MCF 10A (cell line): Measurements from ENCODE around the gene HS6ST1. TPM values are rescaled to one million over a fixed set of nuclear protein-coding genes. Genes with fewer than 3 reads are reported as not detected.

Experiments
- BruUV-seq: library from RNA; stranded (reverse); fragments of 400-500 nt; replicated peaks from 2 replicates; lab custom pipeline; 2021; lab: Mats Ljungman, UMichigan
- CTCF ChIA-PET: fragments of 300-600 bp; sonication (Branson Sonifier 250); formaldehyde crosslinking; extraction: SDS; loops from one replicate; lab custom pipeline; 2021; ENCODE audit warnings: antibody characterized with exemption, inconsistent platforms; lab: Yijun Ruan, JAX
- POLR2A ChIA-PET: fragments of 300-600, 350-650 bp; sonication (Branson Sonifier 250); formaldehyde crosslinking; extraction: SDS; loops from one replicate; lab custom pipeline; 2020; ENCODE audit warnings: antibody characterized with exemption, inconsistent platforms; lab: Yijun Ruan, JAX
- DNase-seq: peaks from one replicate; pipeline ENCODE4 v3.0.0-alpha.2; 2018; ENCODE audit not compliant: unreplicated experiment
- H3K27ac Mint-ChIP-seq: one replicate; pipeline ENCODE4 v1.8.0; 2022; ENCODE audit warnings: mild to moderate bottlenecking, low read depth, mixed read lengths; ENCODE audit not compliant: unreplicated experiment
- H3K27me3 Mint-ChIP-seq: one replicate; pipeline ENCODE4 v1.8.0; 2022; ENCODE audit warnings: mixed read lengths; ENCODE audit not compliant: insufficient read depth, unreplicated experiment
- H3K36me3 Mint-ChIP-seq: one replicate; pipeline ENCODE4 v1.8.0; 2022; ENCODE audit warnings: mild to moderate bottlenecking, moderate library complexity, mixed read lengths; ENCODE audit not compliant: insufficient read depth, unreplicated experiment
- H3K4me1 Mint-ChIP-seq: one replicate; pipeline ENCODE4 v1.8.0; 2022; ENCODE audit warnings: mixed read lengths; ENCODE audit not compliant: insufficient read depth, unreplicated experiment
- H3K4me3 Mint-ChIP-seq: one replicate; pipeline ENCODE4 v1.8.0; 2022; ENCODE audit warnings: mild to moderate bottlenecking, moderate library complexity, mixed read lengths; ENCODE audit not compliant: unreplicated experiment
- H3K9me3 Mint-ChIP-seq: one replicate; pipeline ENCODE4 v1.8.0; 2022; ENCODE audit warnings: mixed read lengths; ENCODE audit not compliant: unreplicated experiment
- CTCF ChIP-seq: fragments of 200-600 bp; IDR thresholded peaks from one replicate; pipeline ENCODE4 v1.8.0; 2022; ENCODE audit warnings: antibody characterized with exemption, mild to moderate bottlenecking; ENCODE audit not compliant: unreplicated experiment
- intact Hi-C: fragments of 100-400 bp; cut with micrococcal nuclease; formaldehyde crosslinking; loops from 2 replicates; pipeline ENCODE4 v1.14.1; 2022
- total RNA-seq: library from RNA; stranded (reverse); gene quantifications from 2 replicates; pipeline ENCODE4 v1.2.3, GENCODE V29; 2022

HS6ST1 gene
- total RNA-seq, 1 experiment from 2014 or later: 9.6 TPM

GRCh38 chr2:128273469-128274081, 45.1 kb downstream of the HS6ST1 start:
- Mint-ChIP-seq H3K36me3 (peaks cover 17% of the 10 kb centered on the region), H3K4me3 (no peak overlapping the region), H3K9me3 (peaks cover 5% of the 10 kb centered on the region), H3K27ac (no peak overlapping the region), H3K4me1 (no peaks in the 10 kb centered on the region), H3K27me3 (no peaks in the 10 kb centered on the region)
- CTCF ChIA-PET: no interaction called here
- BruUV-seq: no TSS peak
- no peak for TF ChIP-seq CTCF
- POLR2A ChIA-PET: no interaction called here
- DNase-seq: no peak
- intact Hi-C loops: no loop called here

GRCh38 chr2:128272601-128273468, 45.8 kb downstream of the HS6ST1 start:
- no peak for TF ChIP-seq CTCF
- Mint-ChIP-seq H3K4me1 (no peaks in the 10 kb centered on the region), H3K27ac (no peak overlapping the region), H3K27me3 (no peaks in the 10 kb centered on the region), H3K4me3 (no peak overlapping the region), H3K36me3 (peaks cover 20% of the 10 kb centered on the region), H3K9me3 (peaks cover 5% of the 10 kb centered on the region)
- ChIA-PET POLR2A (interaction anchor here (0.7 kb wide), 1 partner anchor 12 kb away, joined by 3 read pairs; no protein-coding TSS in a partner anchor), CTCF (interaction anchor here (0.6 kb wide), 1 partner anchor 9 kb away, joined by 3 read pairs; no protein-coding TSS in a partner anchor)
- intact Hi-C loops: no loop called here
- DNase-seq: no peak
- no TSS peak for BruUV-seq

GRCh38 chr2:128271911-128272600, 46.6 kb downstream of the HS6ST1 start:
- H3K9me3 Mint-ChIP-seq: peaks cover 5% of the 10 kb centered on the region
- H3K4me3 Mint-ChIP-seq: no peak overlapping the region
- DNase-seq: no peak
- H3K27me3 Mint-ChIP-seq: no peaks in the 10 kb centered on the region
- H3K27ac Mint-ChIP-seq: no peak overlapping the region
- ChIA-PET POLR2A (interaction anchor here (0.7 kb wide), 1 partner anchor 12 kb away, joined by 3 read pairs; no protein-coding TSS in a partner anchor), CTCF (interaction anchor here (0.6 kb wide), 2 partner anchors 9 to 568 kb away, joined by 3 read pairs; no protein-coding TSS in a partner anchor)
- no peak for TF ChIP-seq CTCF
- H3K4me1 Mint-ChIP-seq: no peaks in the 10 kb centered on the region
- no TSS peak for BruUV-seq
- intact Hi-C loops: no loop called here
- H3K36me3 Mint-ChIP-seq: peaks cover 20% of the 10 kb centered on the region

GRCh38 chr2:128271597-128271910, 47.1 kb downstream of the HS6ST1 start:
- Mint-ChIP-seq H3K27me3 (no peaks in the 10 kb centered on the region), H3K4me3 (no peak overlapping the region), H3K27ac (no peak overlapping the region), H3K9me3 (peaks cover 5% of the 10 kb centered on the region), H3K36me3 (peaks cover 20% of the 10 kb centered on the region), H3K4me1 (no peaks in the 10 kb centered on the region)
- no peak for TF ChIP-seq CTCF
- BruUV-seq: no TSS peak
- ChIA-PET CTCF (interaction anchor here (0.5 to 0.6 kb wide), 2 partner anchors 32 to 568 kb away, joined by 3 read pairs; no protein-coding TSS in a partner anchor), POLR2A (interaction anchor here (0.7 kb wide), 1 partner anchor 11 kb away, joined by 3 read pairs; no protein-coding TSS in a partner anchor)
- DNase-seq: no peak
- intact Hi-C loops: no loop called here
